Stimulated activated CD8-positive, alpha-beta memory T cell treated with anti-CD3 and anti-CD28 coated beads, Interleukin-4, amount 100 ng/mL, for 48 hours (primary cell): ENCODE results near the gene RABGAP1L.

Experiments used
- DNase-seq: peaks from one replicate; pipeline ENCODE4 v3.0.0-alpha.2; 2020

Gene RABGAP1L

DNA sequence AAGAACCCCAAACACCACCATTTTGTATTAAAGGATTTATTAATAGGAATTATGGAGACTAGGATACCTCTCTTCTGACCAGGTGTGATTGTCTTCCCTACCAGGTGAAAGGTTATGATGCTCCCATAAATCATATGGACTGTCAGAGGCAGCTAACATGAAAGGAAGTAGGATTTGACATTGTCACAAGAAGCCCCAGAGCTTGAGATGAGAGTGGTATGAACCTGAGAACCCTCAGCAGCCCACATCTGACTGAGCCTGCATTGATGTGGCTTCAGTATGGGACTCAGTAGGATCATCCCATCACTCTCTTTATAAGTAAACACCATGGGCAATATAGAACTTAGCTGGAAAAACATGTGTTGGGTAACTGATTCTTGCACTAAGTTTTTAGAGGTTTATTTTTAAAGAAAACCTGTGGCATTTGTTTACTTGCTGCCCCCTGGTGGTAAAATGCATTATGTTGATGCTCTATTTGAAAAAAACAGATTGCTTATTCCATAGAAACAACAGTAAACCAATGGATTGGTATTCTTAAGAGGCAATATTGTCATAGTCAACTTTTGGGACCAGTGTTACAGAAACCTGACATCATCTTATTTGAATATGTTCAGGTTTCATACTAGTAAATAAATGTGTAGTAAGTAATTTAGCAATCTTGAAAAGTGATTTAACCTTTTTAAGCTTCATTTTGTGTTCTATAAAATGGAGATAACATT lies 823.8 kb downstream of the RABGAP1L start:
- DNase-seq: no peak

DNA sequence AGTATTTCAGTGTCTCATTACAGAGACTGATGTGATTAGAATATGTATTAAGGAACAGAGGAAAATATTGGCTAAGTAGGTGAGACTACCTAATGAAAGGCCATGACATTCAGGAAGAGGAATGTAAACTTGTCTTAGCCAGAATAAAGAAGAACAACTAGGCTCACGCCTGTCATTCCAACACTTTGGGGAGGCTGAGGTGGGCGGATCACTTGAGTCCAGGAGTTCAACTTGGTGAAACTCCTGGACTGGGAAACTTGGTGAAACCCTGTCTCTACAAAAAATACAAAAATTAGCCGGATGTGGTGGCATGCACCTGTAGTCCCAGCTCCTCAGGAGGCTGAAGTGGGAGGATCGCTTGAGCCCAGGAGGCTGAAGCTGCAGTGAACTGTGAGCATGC lies 825.6 kb downstream of the RABGAP1L start:
- no peak for DNase-seq

DNA sequence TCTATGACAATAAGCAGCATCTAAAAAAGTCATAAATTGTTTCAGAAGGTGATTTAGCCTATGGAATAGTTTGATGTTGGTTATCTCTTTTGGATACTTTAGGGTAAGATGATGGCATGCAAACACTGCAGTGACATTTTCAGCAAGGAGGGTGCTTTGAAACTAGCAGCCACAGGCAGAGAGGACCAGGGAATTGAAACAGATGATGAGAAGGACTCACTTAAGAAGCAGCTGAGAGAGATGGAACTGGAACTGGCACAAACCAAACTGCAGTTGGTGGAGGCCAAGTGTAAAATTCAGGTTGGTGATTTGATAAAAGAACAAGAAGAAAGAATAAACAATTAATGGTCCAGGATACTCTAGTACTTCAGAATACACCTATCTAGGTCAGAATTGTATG lies 829.2 kb downstream of the RABGAP1L start:
- no peak for DNase-seq

DNA sequence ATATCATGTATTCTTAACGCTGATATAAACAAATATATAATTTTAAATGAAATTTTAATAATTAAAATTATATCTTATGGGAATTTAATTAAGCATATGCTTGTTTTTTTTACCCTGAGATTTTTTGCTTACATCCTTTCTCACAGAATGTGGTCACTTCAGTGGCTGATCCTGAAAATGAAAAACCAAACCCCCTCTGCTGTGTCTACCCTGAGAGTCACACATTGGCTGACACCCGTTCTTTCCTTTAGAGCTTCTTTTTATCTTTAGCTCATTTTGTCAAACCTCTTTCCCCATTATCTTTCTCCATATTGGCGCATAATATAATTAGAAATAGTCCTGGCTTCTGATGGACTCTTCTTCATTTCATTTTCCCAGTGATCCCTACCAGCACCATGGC lies 829.7 kb downstream of the RABGAP1L start:
- no peak for DNase-seq

DNA sequence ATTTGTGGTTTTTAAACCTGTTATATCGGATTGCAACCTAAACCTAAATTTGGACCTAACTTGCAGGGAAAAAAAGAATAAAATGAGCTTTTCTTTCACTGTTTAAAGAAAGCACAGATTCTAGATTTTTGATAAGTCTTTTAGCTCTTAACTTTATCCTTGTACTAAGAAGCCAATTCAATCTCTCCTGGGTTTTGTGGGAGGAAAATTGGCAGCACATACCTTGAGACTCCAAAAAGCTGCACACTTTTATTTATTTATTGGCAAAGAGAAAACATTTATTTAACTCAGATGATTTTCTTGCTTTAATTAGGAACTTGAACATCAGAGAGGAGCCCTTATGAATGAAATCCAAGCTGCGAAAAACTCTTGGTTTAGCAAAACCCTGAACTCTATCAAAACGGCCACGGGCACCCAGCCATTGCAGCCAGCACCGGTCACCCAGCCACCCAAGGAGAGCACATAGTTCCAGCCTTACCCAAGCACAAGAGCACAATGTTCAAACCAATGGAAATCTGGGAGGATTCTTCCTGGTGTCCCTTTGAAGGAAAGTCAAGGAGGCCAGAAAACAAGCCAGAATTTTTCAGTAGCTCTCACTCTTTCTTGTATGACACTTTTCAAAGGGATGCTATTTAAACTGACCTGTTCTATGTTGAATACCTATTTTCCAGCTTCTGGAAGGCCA lies 830.4 kb downstream of the RABGAP1L start:
- DNase-seq: no peak

DNA sequence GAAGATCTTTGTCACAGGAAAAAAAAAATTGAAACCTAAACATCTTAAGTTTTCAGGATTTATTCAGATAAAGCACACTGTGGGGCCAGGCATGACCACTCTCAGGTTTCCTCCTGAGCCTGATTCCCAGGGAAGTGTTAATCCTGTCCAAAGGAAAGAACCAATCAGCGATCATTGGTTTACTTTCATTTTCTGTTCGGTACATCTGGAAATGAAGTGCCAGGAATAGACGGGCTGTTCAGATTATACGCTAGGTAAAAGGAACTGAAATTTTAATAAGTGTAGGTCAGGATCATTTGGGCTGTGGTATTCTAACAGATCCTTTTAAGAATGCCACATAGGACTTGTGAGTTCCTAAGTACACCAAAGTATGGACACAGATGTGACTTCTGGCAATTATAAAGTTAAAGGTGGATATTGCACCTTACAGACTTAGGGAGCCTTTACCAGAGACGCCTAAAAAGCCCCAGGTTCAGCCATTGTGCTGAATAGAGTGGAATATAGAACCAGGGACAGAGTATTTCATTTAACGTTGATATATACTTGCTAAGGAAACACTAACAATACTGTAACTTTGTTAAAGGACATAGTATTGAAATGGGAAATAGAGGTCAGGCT lies 831.2 kb downstream of the RABGAP1L start:
- no peak for DNase-seq

DNA sequence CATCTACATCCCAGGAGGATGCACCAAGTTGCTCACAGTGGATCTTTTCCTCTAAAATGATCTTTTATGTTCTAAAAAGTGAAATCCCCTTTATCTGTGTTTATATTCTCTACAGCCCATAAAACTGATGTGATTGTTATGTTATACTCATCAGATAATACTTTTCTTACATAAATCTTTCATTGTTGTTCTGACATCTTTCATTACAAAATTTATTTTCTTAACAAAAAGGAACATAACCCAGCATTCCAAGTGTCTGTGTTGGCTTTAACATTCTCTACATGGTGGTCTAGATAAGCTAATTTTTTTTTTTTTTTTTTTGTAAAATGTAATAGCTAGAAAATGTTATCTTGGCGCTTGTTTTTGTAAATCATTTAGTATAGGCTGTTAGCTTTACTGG lies 832.2 kb downstream of the RABGAP1L start:
- DNase-seq: no peak

DNA sequence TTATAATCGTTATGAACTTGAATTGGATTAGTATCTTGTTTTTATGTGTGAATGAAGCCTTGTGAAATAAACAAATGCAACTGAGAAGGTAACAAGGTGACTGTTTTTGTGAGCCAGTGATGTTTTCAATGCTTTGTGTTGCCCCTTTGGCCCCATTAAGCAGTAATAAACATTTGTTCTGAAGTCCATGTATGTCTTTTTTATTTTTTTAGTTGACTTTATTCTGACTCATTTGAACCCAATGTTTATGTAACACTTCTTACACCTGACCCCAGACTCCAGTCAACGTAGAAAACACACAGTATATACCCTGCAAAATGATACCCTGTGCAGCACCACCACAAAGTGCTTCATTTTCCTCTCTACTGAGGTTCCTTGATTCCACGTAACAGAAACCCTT lies 835.8 kb downstream of the RABGAP1L start:
- DNase-seq: no peak

DNA sequence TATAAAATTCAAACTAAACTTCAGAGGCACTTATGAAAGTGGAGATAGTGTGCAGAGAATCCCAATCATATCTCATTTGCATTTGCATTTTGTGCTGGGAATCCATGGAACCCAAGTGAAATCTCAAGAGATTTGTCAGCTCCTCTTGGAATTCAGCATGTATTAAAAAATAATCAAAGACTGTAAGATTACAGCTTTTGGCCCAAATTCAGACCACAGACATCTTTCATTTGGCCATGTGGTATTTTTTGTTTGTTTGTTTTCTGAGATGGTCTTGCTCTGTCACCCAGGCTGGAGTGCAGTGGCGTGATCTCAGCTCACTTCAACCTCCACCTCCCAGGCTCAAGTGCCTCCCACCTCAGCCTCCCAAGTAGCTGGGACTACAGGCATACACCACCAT lies 836.6 kb downstream of the RABGAP1L start:
- DNase-seq: no peak

DNA sequence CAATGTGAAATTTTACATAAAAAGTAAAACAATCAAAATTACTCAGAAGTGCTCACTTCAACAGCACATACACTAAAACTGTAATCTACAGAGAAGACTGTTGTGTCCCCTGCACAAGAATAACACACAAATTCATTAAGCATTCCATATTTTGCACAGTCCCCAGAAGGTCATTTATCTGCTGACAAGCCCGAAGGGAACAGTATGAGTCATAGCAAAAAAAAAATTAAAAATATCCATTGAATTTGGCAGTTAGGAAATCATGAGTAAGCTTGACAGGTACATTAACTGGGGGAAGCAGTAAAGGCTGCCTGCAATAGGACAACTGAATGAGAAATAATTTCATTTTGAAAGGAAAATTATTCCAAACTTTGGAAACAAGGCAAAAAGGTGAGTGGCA lies 837.2 kb downstream of the RABGAP1L start:
- no peak for DNase-seq

DNA sequence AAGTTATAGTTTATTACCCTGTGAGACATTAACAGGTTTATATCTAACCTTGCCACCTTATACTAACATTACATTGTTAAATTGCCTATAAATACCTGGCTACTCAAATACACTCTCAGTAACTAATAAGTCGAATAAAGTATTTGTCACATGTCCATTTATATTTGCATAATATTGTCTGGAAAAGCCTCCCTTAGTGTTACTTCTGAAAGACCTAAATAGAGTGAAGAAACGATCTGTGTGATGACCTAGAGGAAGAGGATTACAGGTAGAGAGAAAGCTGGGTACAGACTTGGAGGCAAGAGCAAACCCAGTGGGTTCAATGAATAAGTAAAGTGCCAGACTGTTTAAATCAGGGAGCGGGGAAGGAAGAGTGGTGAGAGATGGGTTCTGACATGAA lies 837.7 kb downstream of the RABGAP1L start:
- no peak for DNase-seq

DNA sequence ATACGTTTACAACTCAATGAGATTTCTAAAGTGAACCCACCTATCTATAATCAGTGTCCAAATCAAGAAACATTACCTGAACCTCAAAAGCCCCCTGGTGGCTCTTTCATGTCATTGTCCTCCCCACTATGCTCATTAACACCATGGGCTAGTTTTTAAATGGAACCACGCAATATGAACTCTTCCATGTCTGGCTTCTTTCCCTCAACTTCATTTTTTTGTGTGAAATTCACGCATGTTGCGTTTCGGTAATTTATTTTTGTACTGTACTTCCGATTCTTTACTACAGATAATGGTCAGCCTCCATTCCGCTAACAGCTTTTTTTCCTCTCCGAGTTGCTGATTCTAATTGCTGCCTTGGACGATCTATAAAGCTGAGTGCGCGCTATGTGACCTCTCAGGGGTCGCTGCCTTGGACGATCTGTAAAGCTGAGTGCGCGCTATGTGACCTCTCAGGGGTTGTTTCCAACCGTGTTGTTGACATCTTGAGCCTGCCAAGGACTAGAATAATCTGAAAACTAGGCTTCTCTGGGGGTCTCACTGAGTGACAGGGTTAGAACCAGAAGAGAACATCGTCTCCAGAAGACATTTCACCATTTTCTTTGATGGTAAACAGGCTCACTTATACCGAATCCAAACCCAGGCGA lies 839.4 kb downstream of the RABGAP1L start:
- peak; percentile 40 for DNase-seq

DNA sequence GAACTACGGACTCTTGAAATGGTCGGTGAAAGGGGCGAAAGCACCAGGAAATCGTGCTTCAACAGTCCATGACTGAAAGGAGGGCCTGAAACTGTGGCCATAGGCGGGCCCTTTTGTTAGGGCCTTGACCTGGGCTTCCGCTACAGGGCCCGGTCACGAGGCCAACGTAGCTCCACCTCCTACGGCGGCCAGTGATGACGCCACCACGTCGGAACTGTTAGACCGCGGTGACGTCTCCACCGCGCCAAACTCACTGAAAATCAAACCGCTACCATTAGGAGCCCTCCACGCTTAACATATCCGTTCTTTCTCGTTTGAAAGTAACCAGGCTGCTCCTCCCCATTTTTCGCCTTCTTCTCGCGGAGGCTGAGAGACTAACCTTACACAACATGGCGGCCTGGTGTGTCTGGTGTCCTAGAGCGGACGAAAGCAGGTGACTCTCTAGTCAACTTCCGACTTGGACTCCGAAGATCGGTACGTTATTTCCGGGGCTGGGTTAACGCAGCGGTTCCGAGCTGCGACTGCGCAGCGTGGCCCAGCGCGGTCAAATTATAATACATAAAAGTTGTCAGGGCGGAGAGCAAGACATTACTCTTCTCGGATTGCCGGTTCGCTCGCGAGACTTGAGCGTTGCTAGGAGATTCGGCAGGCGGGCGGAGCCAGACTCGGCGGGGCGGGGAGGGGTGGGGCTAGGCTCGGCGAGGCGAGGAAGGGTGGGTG lies 840.1 kb downstream of the RABGAP1L start:
- peak; percentile 96 for DNase-seq

DNA sequence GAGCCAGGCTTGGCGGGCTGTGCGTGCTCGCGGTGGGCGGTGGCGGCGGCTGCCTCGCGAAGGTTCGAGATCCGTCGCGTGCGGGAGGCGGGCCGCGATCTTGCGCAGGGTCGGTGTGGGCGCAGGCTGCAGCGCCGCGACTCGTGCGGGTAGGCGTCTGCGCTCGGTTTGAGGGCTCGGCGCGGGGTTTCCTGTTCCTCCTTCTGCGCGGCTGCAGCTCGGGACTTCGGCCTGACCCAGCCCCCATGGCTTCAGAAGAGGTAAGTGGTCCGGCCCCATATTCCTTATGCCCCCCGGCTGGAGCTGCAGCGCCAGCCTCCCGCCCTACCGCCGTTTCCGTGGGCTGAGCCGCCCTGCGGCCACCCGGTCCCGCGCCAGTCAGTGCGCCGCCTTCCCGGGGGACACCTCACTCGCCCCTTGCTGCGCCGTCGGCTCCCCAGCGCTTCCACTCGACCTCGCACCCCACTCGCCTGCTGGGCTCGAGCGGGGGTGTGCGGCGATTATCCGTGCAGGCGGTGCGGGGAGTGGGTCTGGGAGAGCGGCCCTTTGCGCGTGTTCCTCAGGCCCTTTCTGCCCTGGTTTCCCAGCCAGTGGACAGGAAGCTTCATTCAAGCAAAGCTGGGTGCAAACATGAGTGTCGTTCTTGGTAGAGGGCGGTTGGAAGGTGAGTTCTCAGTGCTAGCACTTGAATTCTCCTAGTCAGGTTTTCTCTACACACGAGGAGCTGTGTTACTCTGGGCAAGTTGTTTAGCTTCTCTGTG lies 840.8 kb downstream of the RABGAP1L start, which contains the start of gene CACYBP:
TSS of gene CACYBP (plus strand) at position 12 of the 761 bp plus-strand sequence. CDS start at position 246, 234 bp downstream.
- DNase-seq: peak; percentile 53

DNA sequence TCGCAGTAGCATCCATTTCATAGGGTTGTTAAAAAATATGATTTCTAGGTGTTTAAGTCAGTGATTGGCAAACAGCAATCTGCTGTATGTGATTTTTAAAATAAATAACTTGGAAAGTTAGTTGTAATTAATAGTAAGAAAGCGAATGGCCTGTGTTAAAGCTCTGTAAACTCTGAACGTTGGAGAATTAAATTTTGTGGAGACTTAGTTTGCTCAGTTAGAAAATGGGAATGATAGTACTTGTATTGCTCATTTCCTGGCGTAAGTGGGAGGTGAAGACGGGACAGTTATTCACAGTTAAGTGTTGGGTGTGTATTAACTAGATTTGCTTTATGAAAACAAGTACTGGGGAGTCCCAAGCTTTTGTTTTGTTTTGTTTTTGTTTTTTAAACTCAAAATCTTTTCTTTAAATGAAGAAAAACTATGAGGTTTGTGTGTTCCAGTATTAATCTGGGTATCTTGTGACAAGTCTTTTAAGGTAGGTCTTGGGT lies 841.4 kb downstream of the RABGAP1L start:
- no peak for DNase-seq

DNA sequence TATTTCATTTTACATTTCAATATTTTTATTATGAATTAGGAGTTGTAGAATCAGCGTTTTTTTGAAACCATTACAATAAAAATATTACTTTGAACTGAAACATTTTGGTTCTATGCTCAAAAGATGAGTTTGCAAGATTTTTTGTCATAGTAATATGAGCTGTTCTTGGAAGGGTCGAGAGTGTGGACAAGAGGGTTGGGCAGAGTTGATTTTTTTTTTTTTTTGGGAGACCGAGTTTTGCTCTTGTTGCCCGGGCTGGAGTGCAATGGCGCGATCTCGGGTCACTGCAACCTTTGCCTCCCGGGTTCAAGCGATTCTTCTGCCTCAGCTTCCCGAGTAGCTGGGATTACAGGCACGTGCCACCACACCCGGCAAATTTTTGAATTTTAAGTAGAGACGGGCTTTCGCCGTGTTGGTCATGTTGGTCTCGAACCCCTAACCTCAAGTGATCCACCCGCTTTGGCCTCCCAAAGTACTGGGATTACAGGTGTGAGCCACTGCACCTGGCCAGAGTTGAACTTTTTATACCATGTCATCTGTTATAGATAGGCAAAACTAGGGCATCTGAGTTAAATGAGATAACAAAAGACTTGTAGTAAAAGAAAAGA lies 843.7 kb downstream of the RABGAP1L start:
- DNase-seq: no peak

DNA sequence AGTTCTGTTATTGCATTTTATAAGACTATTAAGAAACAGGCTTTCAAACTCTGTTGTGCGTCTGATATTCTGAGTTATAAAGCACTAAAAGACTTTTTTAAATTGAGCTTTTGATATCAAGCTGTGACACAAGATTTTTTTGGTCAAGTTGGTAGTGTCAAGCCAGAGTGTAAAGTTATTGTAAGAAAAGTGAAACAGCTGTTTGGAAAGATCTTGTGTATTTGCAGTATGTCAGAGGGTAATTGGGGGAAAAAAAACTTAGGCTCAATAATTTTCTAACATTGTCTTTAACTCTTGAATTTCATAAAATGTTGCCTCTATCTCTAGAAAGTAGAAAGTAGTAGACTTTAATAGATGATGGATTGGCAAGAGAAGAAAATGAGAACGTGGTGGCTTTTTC lies 844.2 kb downstream of the RABGAP1L start:
- no peak for DNase-seq

DNA sequence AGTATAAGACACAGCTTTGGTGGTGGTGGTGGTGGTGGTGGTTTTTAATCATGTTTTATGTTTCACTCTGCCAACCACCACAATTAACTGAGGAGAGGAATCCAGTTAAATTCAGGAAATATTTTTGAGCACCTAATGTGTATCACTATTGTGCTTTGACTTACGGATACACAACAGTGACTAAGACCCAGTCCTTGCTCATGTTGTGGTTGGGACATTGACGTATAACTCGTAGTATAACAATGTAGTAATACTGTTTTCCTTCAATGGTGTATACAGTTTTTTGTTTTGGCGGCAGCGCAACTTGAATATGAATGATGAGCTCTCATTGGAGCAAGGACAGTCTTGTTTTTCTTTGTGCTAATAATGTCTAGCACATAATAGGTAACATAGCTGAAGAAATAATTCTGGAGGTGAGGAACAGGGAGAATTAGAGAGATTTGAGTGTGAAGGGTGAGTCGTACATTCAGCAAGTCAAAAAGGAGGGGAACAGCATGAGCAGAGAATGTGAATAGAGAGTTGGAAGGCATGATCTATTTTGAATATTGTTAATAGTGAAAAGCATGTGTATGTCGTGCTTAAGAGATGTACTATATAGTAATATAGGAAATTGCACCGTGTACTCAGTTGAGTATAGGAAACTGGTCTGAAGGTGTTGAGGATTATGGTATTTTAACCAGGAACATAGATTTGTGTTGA lies 845.9 kb downstream of the RABGAP1L start:
- no peak for DNase-seq

DNA sequence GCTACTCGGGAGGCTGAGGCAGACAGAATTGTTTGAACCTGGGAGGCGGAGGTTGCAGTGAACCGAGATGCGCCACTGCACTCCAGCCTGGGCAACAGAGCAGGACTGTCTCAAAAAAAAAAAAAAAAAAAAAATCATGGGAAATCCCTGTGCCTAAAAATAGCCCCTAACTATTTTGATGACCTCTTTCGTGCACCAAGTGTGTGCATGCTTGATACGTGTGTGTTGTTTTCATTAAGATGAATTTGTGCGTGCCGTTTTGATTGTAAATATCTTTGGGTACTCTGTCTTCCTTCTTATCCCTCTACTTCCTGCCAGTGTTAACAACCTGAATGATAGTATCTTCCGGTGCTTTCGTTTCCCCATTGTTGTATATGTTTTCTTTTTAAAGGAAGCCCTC lies 850.2 kb downstream of the RABGAP1L start:
- no peak for DNase-seq

DNA sequence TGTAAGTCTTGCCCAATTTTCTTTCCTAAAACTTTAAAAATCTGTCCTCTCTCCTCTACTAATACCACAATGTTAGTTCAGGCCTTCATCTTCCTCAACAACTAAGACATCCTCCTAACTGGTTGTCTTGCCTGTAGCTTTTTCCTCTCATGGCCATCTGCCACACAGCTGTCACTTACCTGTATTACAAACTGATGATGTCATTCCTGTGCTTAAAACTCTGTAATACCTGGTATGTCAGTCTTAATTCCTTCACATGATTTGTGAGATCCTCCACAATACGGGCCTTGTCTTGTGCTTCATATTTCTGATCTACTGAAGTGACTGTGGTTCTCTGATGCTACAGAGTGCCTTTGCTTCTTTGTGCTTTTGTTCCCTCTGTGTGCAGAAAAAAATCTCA lies 854.1 kb downstream of the RABGAP1L start:
- DNase-seq: no peak

DNA sequence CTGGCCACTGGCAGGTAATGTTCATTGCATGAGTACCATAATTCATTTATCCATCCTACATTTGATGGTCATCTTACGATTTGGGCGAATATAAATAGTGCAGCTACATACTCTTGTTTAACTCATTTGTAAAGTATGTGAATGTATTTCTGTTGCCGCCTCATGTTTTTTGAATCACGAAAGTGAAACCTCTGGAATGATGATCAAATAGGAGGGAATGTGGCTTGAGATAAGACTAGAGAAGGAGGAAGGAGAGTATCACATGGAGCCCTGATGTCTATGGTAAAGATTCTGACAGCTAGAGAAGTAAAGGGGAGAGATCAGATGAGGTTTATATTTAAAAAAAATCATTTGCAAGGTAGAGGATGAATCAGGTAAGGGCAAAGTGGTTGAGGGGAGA lies 855.9 kb downstream of the RABGAP1L start:
- DNase-seq: no peak
